ENCODE measurements around the gene STK39. TPM values are rescaled to one million over a fixed set of nuclear protein-coding genes. Genes with fewer than 3 reads are reported as not detected.

STK39 gene
- total and polyA plus RNA-seq, 2 of the 4 experiments (the other 2 are of a cell fraction) = 11.8 to 16.4 TPM

DNA sequence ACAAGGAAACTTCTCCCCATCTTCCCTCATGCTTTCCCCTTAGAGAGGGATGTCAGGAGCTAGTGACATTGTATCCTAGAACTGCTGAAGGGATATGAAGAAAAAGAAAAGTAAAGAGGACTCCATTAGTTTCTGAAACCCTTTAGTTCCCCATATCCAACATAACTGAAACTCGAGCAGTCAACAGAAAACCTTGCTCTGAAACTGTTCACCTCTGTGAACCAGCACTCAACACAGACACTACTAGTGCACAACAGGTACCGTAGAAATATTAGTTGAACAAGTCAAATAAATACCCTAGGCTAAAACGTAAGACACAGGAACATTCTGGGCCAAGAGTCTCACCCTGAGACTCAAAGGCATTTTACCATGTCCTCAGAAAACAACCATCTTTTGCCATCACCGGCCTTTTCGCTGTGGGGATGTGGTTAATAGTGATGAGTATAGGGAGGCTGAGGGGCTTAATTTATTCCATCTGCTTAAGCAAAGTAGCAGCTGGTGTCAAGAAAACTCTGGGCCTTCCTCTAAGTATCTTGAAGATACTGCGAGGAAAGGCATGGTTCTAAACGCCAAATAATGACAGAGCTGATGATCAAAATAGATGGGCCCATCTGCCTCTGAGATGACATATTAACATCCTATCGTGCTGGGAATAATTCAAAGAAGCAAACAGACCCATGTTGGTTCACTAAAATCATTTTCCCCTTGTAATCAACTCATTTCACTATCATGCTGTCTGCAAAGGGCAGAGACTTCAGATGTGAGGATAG lies 156.8 kb downstream of the STK39 start:
- Histone ChIP-seq H3K4ac (ENCODE audit: low read depth, low read length) (no peak overlapping the region), H3K36me3 (ENCODE audit: control insufficient read depth, insufficient read depth, low read length) (peaks cover 2% of the 10 kb centered on the region), H3K27me3 (ENCODE audit: control insufficient read depth, insufficient read depth, low read length) (no peaks in the 10 kb centered on the region), H3K4me3 (ENCODE audit: insufficient read depth, low read depth, low read length) (no peak overlapping the region), H2BK20ac (ENCODE audit: low read depth, low read length) (no peak overlapping the region), H3K27ac (ENCODE audit: insufficient read depth, low read length) (no peak overlapping the region), H3K9me3 (ENCODE audit: control insufficient read depth, insufficient read depth, low read length) (no peaks in the 10 kb centered on the region), H3K9ac (ENCODE audit: low read depth, low read length) (no peak overlapping the region), H3K14ac (replicated peaks; ENCODE audit: low read depth, low read length) (no peak overlapping the region), H3K79me1 (ENCODE audit: low read depth in 1 of 2, low read length in 2 of 2) (peaks cover 11 to 39% of the 10 kb centered on the region in 2 experiments; a peak in 3 of 4 replicates), H2AK9ac (replicated peaks; ENCODE audit: low read depth, low read length, poor library complexity) (no peak overlapping the region), H2AK5ac (ENCODE audit: low read depth, low read length) (no peak overlapping the region), H2AFZ (replicated peaks; ENCODE audit: low read length, poor library complexity) (no peak overlapping the region), H4K5ac (ENCODE audit: low read depth, low read length) (no peak overlapping the region), H3K4me2 (ENCODE audit: low read depth, low read length) (no peak overlapping the region), H2BK120ac (ENCODE audit: low read depth, low read length) (no peak overlapping the region), H3K18ac (ENCODE audit: low read depth, low read length) (no peak overlapping the region), H2BK15ac (ENCODE audit: low read depth, low read length) (no peak overlapping the region), H3K9me1 (ENCODE audit: insufficient read depth, low read length) (peaks cover 11% of the 10 kb centered on the region), H3K4me1 (ENCODE audit: control insufficient read depth, insufficient read depth, low read length) (peaks cover 3% of the 10 kb centered on the region; the same call in 1 of the 2 replicates), H3K56ac (ENCODE audit: extremely low read depth, insufficient read depth, low read length) (no peak overlapping the region), H2BK5ac (ENCODE audit: low read depth, low read length, poor library complexity, severe bottlenecking) (no peak overlapping the region), H4K20me1 (ENCODE audit: insufficient read depth, low read length) (no peaks in the 10 kb centered on the region), H4K8ac (ENCODE audit: low read depth in 2 of 2, low read length in 2 of 2) (no peak overlapping the region), H3K23ac (ENCODE audit: low read depth, low read length) (no peak overlapping the region), H4K91ac (ENCODE audit: insufficient read depth, low read depth, low read length) (no peak overlapping the region)
- WGBS, 2 experiments (ENCODE audit: extremely low coverage in 2 of 2, insufficient read length in 1 of 2) = 87% methylated on average over 4 of the region's 8 CpGs; no CpG with 5 or more reads in 1 of the 2 experiments
- ChIA-PET CTCF (interaction anchor here (0.6 kb wide), 1 partner anchor 28 kb away, joined by 13 read pairs; no protein-coding TSS in a partner anchor), POLR2A (ENCODE audit: unreplicated experiment) (no interaction called here)
- dilution Hi-C loops (cut with HindIII; ENCODE audit: low sequenced_read_pairs, unreplicated experiment) (no loop called here), in situ Hi-C loops (cut with MboI; ENCODE audit: low sequenced_read_pairs) (no loop called here), intact Hi-C loops (cut with micrococcal nuclease) (no loop called here)
- DNase-seq (no peak), ATAC-seq (ENCODE audit: low read depth) (no peak)
- no TSS peak for BruUV-seq (replicated peaks)
- TF ChIP-seq NFE2L2 (IDR thresholded peaks at IDR 0.05; ENCODE audit: low read depth, low read length) (no peak), FOS (IDR thresholded peaks at IDR 0.05; ENCODE audit: low read depth, low read length) (no peak), RCOR1 (IDR thresholded peaks at IDR 0.05; ENCODE audit: insufficient replicate concordance, low read length) (no peak), MXI1 (IDR thresholded peaks at IDR 0.05; ENCODE audit: borderline replicate concordance, low read depth, low read length) (no peak), BHLHE40 (IDR thresholded peaks at IDR 0.05; ENCODE audit: low read depth, low read length) (no peak), MAFK (IDR thresholded peaks at IDR 0.05; ENCODE audit: low read depth, low read length) (no peak), RFX5 (IDR thresholded peaks at IDR 0.05; ENCODE audit: low read depth, low read length) (no peak), CHD1 (IDR thresholded peaks at IDR 0.05; ENCODE audit: low read depth, low read length) (no peak), SMC3 (IDR thresholded peaks at IDR 0.05; ENCODE audit: low read depth, low read length) (no peak), CEBPB (IDR thresholded peaks at IDR 0.05; ENCODE audit: low read depth, low read length) (no peak), POLR2A (IDR thresholded peaks at IDR 0.05; ENCODE audit: low read depth, low read length) (no peak), RAD21 (IDR thresholded peaks at IDR 0.05; ENCODE audit: low read length) (no peak)
- TF ChIP-seq, protein P1, sequence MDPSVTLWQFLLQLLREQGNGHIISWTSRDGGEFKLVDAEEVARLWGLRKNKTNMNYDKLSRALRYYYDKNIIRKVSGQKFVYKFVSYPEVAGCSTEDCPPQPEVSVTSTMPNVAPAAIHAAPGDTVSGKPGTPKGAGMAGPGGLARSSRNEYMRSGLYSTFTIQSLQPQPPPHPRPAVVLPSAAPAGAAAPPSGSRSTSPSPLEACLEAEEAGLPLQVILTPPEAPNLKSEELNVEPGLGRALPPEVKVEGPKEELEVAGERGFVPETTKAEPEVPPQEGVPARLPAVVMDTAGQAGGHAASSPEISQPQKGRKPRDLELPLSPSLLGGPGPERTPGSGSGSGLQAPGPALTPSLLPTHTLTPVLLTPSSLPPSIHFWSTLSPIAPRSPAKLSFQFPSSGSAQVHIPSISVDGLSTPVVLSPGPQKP (IDR thresholded peaks at IDR 0.05; ENCODE audit: borderline replicate concordance, low read depth, low read length) = no peak
- TF ChIP-seq, protein P2, sequence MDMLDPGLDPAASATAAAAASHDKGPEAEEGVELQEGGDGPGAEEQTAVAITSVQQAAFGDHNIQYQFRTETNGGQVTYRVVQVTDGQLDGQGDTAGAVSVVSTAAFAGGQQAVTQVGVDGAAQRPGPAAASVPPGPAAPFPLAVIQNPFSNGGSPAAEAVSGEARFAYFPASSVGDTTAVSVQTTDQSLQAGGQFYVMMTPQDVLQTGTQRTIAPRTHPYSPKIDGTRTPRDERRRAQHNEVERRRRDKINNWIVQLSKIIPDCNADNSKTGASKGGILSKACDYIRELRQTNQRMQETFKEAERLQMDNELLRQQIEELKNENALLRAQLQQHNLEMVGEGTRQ (IDR thresholded peaks at IDR 0.05; ENCODE audit: low read depth, low read length) = no peak
- TF ChIP-seq, protein P3, sequence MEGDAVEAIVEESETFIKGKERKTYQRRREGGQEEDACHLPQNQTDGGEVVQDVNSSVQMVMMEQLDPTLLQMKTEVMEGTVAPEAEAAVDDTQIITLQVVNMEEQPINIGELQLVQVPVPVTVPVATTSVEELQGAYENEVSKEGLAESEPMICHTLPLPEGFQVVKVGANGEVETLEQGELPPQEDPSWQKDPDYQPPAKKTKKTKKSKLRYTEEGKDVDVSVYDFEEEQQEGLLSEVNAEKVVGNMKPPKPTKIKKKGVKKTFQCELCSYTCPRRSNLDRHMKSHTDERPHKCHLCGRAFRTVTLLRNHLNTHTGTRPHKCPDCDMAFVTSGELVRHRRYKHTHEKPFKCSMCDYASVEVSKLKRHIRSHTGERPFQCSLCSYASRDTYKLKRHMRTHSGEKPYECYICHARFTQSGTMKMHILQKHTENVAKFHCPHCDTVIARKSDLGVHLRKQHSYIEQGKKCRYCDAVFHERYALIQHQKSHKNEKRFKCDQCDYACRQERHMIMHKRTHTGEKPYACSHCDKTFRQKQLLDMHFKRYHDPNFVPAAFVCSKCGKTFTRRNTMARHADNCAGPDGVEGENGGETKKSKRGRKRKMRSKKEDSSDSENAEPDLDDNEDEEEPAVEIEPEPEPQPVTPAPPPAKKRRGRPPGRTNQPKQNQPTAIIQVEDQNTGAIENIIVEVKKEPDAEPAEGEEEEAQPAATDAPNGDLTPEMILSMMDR (conservative IDR thresholded peaks at IDR 0.05; ENCODE audit: low read depth, low read length) = no peak
